ENCODE data around the gene MIER2.
"Not testable (repeated sequence)": the region's sequence is repeated elsewhere in the genome, so short reads cannot be mapped to it uniquely, and the experiment has no call there.

MIER2 gene

GRCh38 chr19:344625-345319 is at the start of gene MIER2:
TSS of gene MIER2 (minus strand) at chr19:344796. CDS start at chr19:344782, 14 bp downstream.
- DNase-seq (ENCODE audit: low read depth in 2 of 2, low spot score in 1 of 2) = peak; percentile 70 to 85

DNA sequence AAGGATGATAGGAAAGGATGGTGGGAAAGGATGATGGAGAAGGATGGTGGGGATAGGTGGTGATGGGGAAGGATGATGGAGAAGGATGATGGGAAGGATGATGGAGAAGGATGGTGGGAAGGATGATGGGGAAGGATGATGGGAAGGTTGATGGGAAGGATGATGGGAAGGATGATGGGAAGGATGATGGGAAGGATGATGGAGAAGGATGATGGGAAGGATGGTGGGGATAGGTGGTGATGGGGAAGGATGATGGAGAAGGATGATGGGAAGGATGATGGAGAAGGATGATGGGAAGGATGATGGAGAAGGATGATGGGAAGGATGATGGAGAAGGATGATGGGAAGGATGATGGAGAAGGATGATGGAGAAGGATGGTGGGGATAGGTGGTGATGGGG is 49.0 kb upstream of the MIER2 start:
- not testable (repeated sequence) for DNase-seq (ENCODE audit: low read depth in 2 of 2, low spot score in 1 of 2)

DNA sequence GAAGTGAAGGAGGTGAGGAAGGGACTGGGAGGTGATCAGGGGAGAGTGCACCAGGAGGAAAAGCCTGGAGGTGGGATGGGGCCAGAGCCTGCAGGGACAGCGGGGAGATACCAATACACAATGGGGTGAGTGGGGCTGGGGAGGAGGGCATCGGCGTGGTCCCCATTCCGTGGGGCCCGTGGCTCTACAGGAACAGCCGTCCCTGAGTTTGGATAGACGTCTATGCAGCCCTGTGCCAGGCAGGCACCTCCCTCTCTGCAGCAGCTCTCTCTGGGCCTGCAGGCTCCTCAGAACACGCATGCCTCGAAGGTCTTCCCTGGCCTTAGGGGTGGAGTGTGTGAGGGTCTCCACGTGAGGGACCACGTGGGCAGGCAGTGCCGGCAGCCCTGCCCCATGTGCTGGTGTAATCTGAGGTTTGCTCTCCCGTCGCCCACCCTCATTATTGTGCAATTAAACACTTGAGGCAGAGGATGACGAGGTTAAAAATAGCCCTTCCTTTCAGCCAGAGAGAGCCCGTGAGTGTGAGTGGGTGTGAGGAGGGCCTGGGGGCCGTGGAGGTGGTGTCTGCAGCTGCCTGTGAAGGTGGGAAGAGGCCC is 47.9 kb upstream of the MIER2 start:
- DNase-seq (ENCODE audit: low read depth in 2 of 2, low spot score in 1 of 2) = no peak

DNA sequence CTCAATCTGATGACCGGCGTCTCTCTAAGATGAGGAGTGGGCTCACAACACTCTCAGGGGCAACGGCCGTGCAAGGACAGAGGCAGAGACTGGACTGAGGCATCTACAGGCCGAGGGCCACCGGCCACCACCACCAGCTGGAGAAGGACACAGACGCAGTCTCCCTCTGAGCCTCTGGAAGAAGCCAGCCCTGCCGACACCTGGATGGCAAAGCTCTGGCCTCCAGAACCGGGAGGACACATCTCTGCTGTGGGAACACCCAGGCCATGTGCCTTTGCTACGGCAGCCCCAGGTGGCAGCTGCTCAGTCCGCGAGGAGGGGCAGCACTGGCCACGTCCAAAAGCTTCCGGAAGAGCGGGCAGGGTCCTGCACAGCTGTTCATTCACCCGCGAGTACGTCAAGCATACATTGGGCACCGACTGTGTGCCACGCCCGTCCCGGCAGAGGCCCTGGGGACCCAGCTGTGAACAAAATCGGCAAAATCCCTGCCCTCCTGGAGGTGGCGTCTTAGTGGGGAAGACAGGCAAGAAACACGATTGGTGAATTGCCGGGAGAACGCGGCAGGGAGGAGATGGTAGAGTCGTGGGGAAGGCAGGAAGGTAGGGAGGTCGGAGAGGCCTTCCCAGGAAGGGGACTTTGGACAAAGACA is 47.3 kb upstream of the MIER2 start:
- DNase-seq (ENCODE audit: low read depth in 2 of 2, low spot score in 1 of 2) = no peak

- DNase-seq (ENCODE audit: low read depth in 2 of 2, low spot score in 1 of 2) = no peak
These were observed 46.6 kb upstream of the MIER2 start for GRCh38 chr19:391207-391557.

- no peak for DNase-seq (ENCODE audit: low read depth in 2 of 2, low spot score in 1 of 2)
These were observed 46.0 kb upstream of the MIER2 start for GRCh38 chr19:390386-391206.

DNA sequence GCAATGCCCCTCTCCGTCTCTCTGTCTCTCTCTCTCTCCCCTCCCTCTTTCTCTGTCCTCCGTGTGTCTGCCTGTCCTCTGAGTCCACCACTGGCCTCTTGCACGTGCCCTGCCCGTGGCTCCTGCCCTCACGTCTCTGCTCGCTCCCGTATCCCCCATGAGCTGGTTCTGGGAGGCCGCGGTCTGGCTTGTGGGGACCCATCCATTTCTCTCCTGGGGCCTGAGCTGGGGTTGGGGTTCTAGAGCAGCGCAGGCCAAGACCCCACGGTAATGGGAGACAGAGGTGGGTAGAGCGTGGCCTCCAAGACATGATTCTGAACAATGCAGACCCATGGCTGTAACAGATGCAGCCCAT is 45.3 kb upstream of the MIER2 start:
- DNase-seq (ENCODE audit: low read depth in 2 of 2, low spot score in 1 of 2) = no peak

- DNase-seq (ENCODE audit: low read depth in 2 of 2, low spot score in 1 of 2) = no peak
These were observed 44.8 kb upstream of the MIER2 start for GRCh38 chr19:389255-389934.

DNA sequence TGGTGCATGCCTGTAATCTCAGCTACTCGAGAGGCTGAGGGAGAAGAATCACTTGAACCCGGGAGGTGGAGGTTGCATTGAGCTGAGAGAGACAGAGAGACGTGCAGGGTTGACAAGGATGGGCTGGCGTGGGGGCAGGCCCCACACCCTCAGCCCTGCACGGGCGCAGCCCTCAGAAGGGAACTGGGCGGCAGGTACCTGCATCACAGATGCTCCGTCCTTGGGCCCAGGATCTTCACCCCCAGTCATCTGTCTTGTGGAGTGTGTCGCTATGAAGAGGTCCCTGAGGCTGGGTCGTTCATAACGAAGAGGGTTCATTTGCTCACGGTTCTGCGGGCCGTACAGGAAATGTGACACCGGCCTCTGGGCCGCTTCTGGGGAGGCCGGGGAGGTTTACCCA is 44.1 kb upstream of the MIER2 start:
- no peak for DNase-seq (ENCODE audit: low read depth in 2 of 2, low spot score in 1 of 2)

DNA sequence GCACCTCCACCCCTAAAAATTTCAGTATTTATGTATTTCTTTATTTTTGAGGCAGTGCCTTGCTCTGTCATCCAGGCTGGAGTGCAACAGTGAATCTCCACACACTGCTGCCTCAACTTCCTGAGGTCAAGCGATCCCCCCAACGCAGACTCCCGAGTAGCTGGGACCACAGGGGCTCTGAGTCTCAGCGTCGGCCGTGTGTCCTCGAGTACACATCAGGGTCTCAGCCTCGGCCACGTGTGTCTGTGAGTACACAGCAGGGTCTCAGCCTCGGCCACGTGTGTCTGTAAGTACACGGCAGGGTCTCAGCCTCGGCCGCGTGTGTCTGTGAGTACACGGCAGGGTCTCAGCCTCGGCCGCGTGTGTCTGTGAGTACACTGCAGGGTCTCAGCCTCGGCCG is 43.2 kb upstream of the MIER2 start:
- no peak for DNase-seq (ENCODE audit: low read depth in 2 of 2, low spot score in 1 of 2)

DNA sequence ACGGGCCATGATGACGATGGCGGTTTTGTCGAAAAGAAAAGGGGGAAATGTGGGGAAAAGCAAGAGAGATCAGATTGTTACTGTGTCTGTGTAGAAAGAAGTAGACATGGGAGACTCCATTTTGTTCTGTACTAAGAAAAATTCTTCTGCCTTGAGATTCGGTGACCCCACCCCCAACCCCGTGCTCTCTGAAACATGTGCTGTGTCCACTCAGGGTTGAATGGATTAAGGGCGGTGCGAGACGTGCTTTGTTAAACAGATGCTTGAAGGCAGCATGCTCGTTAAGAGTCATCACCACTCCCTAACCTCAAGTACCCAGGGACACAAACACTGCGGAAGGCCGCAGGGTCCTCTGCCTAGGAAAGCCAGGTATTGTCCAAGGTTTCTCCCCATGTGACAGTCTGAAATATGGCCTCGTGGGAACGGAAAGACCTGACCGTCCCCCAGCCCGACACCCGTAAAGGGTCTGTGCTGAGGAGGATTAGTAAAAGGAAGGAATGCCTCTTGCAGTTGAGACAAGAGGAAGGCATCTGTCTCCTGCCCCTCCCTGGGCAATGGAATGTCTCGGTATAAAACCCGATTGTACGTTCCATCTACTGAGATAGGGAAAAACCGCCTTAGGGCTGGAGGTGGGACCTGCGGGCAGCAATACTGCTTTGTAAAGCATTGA is 42.2 kb upstream of the MIER2 start:
- not testable (repeated sequence) for DNase-seq (ENCODE audit: low read depth in 2 of 2, low spot score in 1 of 2)

GRCh38 chr19:386189-386588 is 41.6 kb upstream of the MIER2 start:
- not testable (repeated sequence) for DNase-seq (ENCODE audit: low read depth in 2 of 2, low spot score in 1 of 2)

- no peak for DNase-seq (ENCODE audit: low read depth in 2 of 2, low spot score in 1 of 2)
These were observed 40.2 kb upstream of the MIER2 start for GRCh38 chr19:384799-385169.

- no peak for DNase-seq (ENCODE audit: low read depth in 2 of 2, low spot score in 1 of 2)
These were observed 39.6 kb upstream of the MIER2 start for GRCh38 chr19:383922-384798.

- no peak for DNase-seq (ENCODE audit: low read depth in 2 of 2, low spot score in 1 of 2)
These were observed 38.4 kb upstream of the MIER2 start for GRCh38 chr19:383040-383439.

DNA sequence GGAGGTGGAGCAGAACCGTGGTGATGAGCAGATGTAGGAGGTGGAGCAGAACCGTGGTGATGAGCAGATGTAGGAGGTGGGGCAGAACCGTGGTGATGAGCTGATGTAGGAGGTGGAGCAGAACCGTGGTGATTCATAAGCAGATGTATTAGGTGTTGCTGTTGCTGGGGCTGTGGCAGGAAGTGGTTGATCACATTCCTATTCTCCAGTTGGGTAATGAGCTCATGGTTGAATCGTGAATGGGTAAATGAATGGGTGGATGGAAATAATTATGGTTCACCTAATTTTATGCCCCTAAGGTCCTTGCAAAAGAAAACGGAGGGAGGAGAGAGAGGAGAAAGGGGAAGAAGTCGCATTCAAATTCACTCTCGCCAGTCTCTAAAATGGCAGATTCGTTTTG is 38.0 kb upstream of the MIER2 start:
- not testable (repeated sequence) for DNase-seq (ENCODE audit: low read depth in 2 of 2, low spot score in 1 of 2)

DNA sequence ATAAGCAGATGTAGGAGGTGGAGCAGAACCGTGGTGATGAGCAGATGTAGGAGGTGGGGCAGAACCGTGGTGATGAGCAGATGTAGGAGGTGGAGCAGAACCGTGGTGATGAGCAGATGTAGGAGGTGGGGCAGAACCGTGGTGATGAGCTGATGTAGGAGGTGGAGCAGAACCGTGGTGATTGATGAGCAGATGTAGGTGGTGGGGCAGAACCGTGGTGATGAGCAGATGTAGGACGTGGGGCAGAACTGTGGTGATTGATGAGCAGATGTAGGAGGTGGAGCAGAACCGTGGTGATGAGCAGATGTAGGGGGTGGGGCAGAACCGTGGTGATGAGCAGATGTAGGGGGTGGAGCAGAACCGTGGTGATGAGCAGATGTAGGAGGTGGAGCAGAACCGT is 37.3 kb upstream of the MIER2 start:
- not testable (repeated sequence) for DNase-seq (ENCODE audit: low read depth in 2 of 2, low spot score in 1 of 2)

- not testable (repeated sequence) for DNase-seq (ENCODE audit: low read depth in 2 of 2, low spot score in 1 of 2)
These were observed 36.1 kb upstream of the MIER2 start for GRCh38 chr19:380618-381219.

DNA sequence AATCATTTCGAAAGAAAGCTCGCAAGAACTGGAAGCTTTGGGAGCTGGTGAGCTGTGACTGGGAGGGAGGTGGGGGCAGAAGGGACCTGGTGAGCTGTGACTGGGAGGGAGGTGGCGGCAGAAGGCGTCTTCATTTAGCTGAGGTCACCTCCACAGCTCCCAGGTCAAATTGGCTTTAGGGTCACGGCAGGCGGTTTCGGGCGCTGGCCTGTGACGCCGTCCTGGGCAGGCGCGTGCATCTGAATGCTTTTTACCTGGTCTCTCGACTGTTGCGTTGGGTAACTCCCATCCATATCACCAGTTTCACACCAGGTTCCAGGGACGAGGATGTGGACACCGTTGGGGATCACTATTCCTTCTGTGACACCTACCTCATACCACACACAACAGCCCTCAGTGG is 35.2 kb upstream of the MIER2 start:
- no peak for DNase-seq (ENCODE audit: low read depth in 2 of 2, low spot score in 1 of 2)
